ENCODE measurements around the gene SMDT1.
"Not testable (repeated sequence)": the region's sequence is repeated elsewhere in the genome, so short reads cannot be mapped to it uniquely, and the experiment has no call there.

SMDT1 gene

DNA sequence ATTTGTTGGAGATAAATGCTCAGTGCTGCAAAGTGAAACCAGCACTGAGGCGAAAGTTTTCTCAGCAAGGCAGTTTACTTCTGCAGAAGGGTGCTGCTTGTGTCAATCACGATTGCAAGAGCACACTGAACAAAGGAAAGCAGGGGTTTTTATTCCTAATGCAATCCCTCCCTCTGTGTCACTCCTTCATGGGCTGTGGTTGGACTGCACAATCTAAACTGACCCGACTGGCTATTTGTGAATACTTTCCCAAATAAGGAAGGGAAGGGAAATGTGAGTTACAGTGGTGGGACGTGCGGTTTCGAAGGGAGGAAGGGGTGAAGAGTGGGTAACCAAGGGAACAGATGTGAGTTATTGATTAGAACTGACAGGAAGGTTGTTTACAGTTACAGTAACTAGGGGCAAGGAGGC, 35.9 kb downstream of the SMDT1 start:
- DNase-seq: not testable (repeated sequence)

DNA sequence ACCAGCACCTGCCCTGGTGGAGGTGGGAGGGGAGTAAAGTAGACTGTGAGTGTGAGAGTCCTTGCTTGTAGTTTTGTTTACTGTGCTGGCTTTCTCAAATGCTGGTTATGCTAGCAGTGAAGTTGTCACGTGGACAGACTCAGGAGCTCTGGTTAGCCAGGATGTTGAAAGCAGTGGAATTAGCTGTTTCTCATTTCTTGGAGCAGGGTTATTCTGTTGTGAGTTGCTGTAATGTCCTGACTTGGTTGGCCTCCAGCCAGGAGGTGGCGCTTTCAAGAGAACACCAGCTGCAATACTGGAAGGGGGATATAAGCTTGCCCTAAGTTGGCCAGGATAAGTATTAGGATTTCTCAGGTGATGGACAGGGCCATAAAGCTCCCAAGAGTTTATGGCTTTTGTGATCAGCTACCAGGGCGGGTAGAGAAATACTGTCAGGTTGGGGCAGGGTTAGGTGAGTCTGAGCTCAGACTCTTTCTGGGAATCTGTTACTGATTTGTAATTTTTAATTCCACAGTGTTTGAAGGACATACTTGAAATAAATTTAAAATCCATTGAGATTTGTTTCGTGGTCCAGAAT, 37.4 kb downstream of the SMDT1 start:
- DNase-seq: no peak

DNA sequence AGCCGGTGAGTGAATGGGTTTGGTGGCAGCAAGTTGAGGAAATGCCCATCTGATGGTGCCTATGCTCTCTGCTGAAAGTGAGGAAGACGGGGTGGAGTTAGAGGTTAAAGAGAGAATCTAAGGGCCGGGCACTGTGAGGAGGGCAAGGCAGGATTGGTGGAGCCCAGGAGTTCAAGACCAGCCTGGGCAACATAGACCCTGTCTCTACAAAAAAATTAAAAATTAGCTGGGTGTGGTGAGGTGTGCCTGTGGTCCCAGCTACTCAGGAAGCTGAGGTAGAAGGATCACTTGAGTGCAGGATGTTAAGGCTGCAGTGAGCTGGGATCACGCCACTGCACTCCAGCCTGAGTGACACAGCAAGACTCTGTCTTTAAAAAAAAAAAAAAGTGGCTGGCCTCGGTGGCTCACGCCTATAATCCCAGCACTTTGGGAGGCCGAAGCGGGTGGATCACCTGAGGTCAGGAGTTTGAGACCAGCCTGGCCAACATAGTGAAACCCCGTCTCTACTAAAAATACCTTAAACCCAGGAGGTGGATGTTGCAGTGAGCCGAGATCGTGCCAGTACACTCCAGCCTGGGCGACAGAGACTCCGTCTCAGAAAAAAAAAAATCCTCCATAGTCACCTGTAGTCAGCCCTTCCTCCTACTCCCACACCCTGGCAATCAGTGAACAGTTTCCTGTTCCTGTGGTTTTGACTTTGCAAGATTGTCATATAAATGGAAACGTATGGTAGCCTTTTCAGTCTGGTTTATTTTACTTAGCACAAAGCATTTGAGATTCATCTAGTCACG, 40.9 kb downstream of the SMDT1 start:
- DNase-seq: not testable (repeated sequence)

DNA sequence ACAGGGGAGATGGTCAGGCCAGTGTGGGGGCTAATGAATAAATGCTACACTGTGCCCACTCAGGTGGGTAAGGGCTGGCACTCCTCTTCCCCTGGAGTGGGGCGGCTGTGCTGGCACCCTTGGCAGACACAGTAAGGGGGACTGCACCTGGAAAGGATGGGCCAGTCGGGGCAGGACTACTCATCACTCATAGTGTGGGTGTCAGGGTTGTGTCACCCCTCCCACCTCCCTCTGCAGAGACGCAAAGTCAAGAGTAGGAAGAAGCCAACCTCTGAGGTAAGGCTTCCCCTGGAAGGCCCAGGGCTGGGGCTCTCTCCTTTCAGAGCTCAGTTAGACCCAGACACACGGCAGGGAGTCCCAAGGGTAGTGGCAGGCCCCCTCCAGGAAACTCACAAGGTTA, 44.0 kb downstream of the SMDT1 start:
- not testable (repeated sequence) for DNase-seq

DNA sequence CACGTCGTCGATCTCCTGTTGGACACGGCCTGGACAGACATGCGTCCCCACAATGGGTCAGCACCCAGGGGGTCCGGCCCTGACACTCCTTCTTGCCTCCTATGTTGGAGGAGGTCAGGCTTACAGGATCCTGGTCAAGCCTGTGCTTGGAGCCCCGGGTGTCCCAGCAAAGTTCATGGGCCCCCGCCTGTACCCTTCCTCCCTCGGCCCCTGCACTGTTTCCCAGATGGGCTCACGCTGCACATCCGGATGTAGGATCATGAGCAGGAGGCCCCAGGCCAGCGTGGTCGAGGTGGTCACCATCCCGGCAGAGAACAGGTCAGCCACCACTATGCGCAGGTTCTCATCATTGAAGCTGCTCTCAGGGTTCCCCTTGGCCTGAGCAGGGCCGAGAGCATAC, 48.1 kb downstream of the SMDT1 start:
- DNase-seq: no peak

DNA sequence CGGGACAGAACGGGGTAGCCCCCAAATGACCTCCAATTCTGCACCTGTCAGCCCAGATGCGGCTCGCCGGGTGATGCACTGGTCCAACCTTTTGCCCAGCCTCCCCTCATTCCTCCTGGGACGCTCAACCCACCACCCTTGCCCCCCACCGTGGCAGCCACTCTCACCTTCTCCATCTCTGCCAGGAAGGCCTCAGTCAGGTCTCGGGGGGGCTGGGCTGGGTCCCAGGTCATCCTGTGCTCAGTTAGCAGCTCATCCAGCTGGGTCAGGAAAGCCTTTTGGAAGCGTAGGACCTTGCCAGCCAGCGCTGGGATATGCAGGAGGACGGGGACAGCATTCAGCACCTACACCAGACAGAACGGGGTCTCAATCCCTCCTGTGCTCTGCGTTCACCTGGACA, 48.5 kb downstream of the SMDT1 start:
- DNase-seq: not testable (repeated sequence)

DNA sequence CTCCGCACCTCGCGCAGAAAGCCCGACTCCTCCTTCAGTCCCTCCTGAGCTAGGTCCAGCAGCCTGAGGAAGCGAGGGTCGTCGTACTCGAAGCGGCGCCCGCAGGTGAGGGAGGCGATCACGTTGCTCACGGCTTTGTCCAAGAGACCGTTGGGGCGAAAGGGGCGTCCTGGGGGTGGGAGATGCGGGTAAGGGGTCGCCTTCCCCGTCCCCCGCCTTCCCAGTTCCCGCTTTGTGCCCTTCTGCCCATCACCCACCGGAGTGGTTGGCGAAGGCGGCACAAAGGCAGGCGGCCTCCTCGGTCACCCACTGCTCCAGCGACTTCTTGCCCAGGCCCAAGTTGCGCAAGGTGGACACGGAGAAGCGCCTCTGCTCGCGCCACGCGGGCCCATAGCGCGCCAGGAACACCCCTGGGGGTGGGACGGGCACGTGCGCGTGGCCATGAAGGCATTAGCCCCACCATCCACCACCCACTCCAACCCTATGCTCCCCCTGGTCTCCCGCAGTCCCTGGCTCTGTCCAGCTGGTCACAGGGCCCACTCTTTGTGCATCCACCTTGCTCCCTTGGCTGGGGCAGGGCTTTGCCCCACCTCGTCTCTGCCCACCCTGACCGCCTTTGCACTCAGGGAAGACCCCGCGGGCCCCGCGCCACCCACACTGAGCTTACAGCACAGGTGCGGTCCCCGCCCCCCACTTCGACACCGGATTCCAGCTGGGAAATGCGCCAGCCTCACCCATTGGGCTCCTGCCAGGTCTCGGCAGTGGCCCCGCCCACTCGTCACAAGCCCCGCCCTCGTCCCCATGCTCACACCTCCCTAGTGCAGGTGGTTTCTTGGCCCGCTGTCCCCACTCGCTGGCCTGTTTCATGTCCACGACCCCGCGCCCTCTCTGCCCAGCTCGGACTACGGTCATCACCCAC, 49.5 kb downstream of the SMDT1 start:
- not testable (repeated sequence) for DNase-seq

DNA sequence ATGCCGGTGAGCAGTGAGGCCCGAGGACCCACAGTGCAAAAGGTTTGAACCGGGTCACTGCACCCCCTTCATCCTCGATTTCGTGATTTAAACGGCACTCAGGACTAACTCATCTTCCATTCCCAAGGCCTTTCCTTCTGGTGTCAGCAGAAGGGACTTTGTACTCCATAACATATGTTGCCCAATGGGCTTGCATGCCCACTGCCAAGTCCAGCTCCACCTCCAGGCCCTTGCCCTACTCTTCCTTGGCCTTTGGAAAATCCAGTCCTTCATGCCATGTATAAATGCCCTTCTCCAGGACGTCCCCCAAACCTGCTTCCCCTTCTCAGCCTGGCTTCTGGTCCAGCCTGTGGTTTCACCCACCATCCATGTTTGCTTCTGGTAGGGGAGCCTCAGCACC, 50.7 kb downstream of the SMDT1 start:
- DNase-seq: not testable (repeated sequence)

DNA sequence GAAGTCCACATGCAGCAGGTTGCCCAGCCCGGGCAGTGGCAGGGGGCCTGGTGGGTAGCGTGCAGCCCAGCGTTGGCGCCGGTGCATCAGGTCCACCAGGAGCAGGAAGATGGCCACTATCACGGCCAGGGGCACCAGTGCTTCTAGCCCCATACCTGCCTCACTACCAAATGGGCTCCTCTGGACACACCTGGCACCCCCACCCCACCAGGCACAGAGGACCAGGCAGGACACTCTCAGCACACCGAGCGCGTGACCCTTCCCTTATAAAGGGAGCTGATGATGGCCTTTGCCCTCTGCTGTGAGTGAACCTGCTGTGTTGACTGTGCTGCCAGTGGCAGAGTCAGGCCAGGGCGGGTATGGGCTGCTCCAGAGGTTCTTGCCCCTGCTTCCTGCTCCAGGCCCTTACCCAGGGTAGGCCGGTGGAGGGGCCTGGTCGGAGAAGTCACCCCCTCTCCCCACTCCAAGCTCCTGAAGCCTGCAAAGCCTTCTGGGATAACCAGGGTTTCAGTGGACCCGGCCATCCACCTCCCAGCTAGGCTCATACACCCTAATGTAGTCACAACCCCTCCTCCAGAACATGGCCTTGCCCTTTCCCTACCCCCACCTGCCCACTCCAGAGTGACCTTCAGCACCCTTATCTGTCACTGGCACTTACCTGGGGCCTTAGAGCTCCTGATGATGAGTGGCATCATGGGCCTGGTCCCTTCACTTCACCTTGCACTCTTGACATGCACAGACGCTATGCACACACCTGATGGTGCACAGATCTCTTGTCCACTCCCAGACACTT, 51.3 kb downstream of the SMDT1 start, which contains the start of gene CYP2D6:
Gene CYP2D6 (minus strand): TSS at position 172 of the 793 bp plus-strand sequence. CDS start 19 bp downstream, at position 153.
- DNase-seq: not testable (repeated sequence)

DNA sequence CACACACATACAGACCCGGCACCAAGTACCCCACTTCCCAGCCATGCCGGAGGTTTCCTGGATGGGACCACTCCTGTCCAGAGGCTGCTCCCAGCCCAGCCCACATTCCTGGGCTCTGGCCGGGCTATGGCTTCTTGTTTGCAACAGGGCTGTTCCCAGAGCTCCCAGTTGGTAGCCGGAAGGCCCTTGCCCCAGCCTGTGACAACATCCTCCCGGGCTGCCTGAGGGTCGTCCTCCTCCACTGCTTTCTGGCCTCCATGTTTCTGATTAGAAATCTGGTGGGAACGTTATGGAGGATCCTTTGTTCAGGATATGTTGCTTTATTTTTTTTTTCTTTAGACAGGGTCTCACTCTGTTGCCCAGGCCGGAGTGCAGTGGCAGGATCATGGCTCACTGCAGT, 52.1 kb downstream of the SMDT1 start:
- DNase-seq: no peak

DNA sequence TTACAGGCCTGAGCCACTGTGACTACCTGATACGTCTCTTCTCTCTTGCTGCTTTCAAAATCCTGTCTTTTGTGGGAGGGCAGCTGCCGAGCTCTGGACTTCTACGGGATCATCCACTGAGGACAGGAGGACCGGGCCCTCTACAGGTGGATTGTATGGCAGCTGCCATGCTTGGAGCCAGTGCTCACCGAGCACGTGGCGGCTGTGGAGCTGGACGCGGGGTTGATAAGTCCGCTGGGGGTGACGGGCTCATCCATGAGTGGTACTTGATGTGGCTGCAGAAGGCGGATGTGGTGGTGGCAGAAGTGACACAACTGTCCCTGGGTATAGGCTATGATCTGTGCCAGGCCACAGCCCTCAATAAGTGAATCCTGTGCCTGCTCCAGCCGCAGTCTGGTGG, 53.0 kb downstream of the SMDT1 start:
- no peak for DNase-seq

All from NCI-H510A treated with DMSO at 0.1 percent for 48 hours (cell line).